ENCODE results near the gene HOTAIR. TPM values are rescaled to one million over a fixed set of nuclear protein-coding genes. Genes with fewer than 3 reads are reported as not detected.

HOTAIR gene
- polyA plus RNA-seq, 1 donor from 2014 or later, result not detected

DNA sequence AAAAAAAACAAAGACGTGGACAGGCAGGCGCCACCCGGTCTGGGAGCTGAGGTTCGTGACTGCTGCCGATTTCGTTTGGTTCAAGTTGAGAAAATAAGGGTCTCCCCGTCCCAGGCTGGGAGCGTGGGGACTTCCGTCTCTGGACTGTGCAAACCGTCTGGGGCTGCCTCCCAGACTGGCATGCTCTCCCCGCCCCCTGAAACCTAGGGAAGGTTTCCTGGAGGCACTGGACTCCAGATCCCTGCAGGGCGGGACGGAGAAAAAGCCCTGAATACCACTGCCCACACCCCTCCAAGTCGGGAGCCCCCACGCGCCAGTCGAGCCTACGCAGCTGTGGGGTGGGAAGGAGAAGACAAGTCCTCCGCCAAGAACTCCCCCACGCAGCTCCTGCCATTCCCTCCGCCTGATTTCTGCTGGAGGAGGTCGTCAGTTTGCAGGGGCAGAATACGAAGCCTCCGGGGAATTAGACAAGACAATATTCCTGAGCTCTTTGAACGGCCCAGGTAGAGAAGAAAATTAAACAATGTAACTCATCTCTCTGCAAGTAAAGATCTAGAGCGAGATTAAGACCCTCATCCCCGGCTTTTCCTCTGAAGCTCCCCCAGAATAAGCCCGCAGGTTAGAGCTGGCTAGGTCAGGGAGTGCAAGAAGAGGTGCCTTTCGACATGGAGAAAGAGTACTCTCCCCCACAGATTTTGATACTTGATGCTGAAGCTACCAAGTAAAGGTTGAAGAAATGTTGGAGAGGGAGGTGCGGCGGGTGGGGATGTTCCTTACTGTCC is 46.5 kb downstream of the HOTAIR start:
- H3K9ac ChIP-seq (ENCODE audit: low read length), result no peak overlapping the region
- H3K27me3 ChIP-seq (ENCODE audit: insufficient read depth, low read depth, low read length), result peaks cover 100% of the 10 kb centered on the region
- H4K20me1 ChIP-seq (ENCODE audit: insufficient read depth), result no peaks in the 10 kb centered on the region
- H3K4me3 ChIP-seq (ENCODE audit: low read length), result no peak overlapping the region
- no peak overlapping the region for H3K27ac ChIP-seq (ENCODE audit: low read length)
- no peaks in the 10 kb centered on the region for H3K79me2 ChIP-seq (replicated peaks; ENCODE audit: insufficient read depth, low read length)
- H3K9me2 ChIP-seq (ENCODE audit: insufficient read depth, low read length), result no peaks in the 10 kb centered on the region
- H3K36me3 ChIP-seq (ENCODE audit: insufficient read depth, low read length), result no peaks in the 10 kb centered on the region
- H3F3A ChIP-seq (ENCODE audit: insufficient read depth, low read length, poor library complexity, severe bottlenecking), result no peaks in the 10 kb centered on the region
- no peak overlapping the region for H2AFZ ChIP-seq (ENCODE audit: low read depth, low read length)
- TF ChIP-seq EZH2 (IDR thresholded peaks at IDR 0.05; ENCODE audit: borderline replicate concordance, insufficient read depth, low read length, poor library complexity, severe bottlenecking) (no peak), RAD21 (conservative IDR thresholded peaks at IDR 0.05) (no peak), SMC3 (conservative IDR thresholded peaks at IDR 0.05; ENCODE audit: poor library complexity) (no peak), MXI1 (conservative IDR thresholded peaks at IDR 0.05; ENCODE audit: poor library complexity, severe bottlenecking) (no peak)
- TF ChIP-seq, protein P1, sequence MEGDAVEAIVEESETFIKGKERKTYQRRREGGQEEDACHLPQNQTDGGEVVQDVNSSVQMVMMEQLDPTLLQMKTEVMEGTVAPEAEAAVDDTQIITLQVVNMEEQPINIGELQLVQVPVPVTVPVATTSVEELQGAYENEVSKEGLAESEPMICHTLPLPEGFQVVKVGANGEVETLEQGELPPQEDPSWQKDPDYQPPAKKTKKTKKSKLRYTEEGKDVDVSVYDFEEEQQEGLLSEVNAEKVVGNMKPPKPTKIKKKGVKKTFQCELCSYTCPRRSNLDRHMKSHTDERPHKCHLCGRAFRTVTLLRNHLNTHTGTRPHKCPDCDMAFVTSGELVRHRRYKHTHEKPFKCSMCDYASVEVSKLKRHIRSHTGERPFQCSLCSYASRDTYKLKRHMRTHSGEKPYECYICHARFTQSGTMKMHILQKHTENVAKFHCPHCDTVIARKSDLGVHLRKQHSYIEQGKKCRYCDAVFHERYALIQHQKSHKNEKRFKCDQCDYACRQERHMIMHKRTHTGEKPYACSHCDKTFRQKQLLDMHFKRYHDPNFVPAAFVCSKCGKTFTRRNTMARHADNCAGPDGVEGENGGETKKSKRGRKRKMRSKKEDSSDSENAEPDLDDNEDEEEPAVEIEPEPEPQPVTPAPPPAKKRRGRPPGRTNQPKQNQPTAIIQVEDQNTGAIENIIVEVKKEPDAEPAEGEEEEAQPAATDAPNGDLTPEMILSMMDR (IDR thresholded peaks at IDR 0.05; ENCODE audit: poor library complexity, severe bottlenecking), result no peak
- H3K9me3 ChIP-seq (ENCODE audit: low read length), result no peaks in the 10 kb centered on the region
- no peak overlapping the region for H3K4me2 ChIP-seq (ENCODE audit: low read length)

DNA sequence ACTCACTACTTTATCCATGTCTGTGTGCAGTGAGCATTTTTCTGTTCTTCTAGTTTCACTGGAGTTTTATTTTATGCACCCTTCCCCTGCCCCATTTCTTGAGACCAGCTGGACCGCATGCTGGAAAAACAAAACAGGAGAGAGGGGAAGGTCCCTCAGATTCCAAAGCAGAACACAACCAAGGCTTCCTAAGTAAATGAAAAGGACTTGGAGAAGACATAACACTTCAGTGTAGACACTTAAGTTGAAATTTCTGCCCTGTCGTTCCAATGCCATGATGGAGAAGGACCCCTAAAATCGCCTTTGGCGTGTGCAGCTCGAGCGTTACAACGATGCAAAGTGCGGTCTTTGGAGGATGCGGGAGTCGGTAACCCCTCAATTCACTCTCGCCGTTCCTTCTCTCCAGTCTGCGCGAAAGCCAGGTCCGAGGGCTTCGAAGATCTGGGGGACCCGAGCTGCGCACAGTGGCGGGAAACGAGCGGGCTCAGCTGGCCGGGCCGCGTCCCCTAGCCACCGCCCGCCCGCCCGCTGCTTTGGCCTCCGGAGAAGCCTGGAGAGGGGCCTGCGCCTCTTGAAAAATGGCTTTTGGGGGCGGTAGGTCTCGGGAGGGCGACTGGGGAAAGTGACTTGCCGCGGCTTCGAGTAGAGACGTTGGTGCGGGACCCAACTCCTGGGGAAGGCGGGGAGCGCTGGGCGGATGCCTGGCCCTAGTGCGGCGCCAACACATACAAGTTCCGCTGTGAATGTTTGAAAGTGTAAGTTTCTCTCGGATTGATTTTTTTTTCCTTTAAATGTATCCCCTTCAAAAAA is 47.3 kb downstream of the HOTAIR start:
- Histone ChIP-seq H3K36me3 (ENCODE audit: insufficient read depth, low read length) (no peaks in the 10 kb centered on the region), H3K27ac (ENCODE audit: low read length) (no peak overlapping the region), H3K9ac (ENCODE audit: low read length) (no peak overlapping the region), H3K4me3 (ENCODE audit: low read length) (no peak overlapping the region), H3K4me2 (ENCODE audit: low read length) (no peak overlapping the region), H3K27me3 (ENCODE audit: insufficient read depth, low read depth, low read length) (peaks cover 100% of the 10 kb centered on the region), H3K79me2 (replicated peaks; ENCODE audit: insufficient read depth, low read length) (no peaks in the 10 kb centered on the region), H3K9me3 (ENCODE audit: low read length) (no peaks in the 10 kb centered on the region), H3F3A (ENCODE audit: insufficient read depth, low read length, poor library complexity, severe bottlenecking) (no peaks in the 10 kb centered on the region), H4K20me1 (ENCODE audit: insufficient read depth) (no peaks in the 10 kb centered on the region), H3K9me2 (ENCODE audit: insufficient read depth, low read length) (no peaks in the 10 kb centered on the region), H2AFZ (ENCODE audit: low read depth, low read length) (no peak overlapping the region)
- TF ChIP-seq SMC3 (conservative IDR thresholded peaks at IDR 0.05; ENCODE audit: poor library complexity), result no peak
- no peak for TF ChIP-seq POLR2AphosphoS5 (IDR thresholded peaks at IDR 0.05)
- TF ChIP-seq, protein P1 (IDR thresholded peaks at IDR 0.05; ENCODE audit: poor library complexity, severe bottlenecking), result no peak
- no peak for TF ChIP-seq EZH2 (IDR thresholded peaks at IDR 0.05; ENCODE audit: borderline replicate concordance, insufficient read depth, low read length, poor library complexity, severe bottlenecking)
- TF ChIP-seq MXI1 (conservative IDR thresholded peaks at IDR 0.05; ENCODE audit: poor library complexity, severe bottlenecking), result no peak
- no peak for TF ChIP-seq TAF1 (IDR thresholded peaks at IDR 0.05; ENCODE audit: low read depth)
- no peak for TF ChIP-seq EP300 (conservative IDR thresholded peaks at IDR 0.05; ENCODE audit: poor library complexity, severe bottlenecking)
- TF ChIP-seq RAD21 (conservative IDR thresholded peaks at IDR 0.05), result no peak
- TF ChIP-seq, protein P2, sequence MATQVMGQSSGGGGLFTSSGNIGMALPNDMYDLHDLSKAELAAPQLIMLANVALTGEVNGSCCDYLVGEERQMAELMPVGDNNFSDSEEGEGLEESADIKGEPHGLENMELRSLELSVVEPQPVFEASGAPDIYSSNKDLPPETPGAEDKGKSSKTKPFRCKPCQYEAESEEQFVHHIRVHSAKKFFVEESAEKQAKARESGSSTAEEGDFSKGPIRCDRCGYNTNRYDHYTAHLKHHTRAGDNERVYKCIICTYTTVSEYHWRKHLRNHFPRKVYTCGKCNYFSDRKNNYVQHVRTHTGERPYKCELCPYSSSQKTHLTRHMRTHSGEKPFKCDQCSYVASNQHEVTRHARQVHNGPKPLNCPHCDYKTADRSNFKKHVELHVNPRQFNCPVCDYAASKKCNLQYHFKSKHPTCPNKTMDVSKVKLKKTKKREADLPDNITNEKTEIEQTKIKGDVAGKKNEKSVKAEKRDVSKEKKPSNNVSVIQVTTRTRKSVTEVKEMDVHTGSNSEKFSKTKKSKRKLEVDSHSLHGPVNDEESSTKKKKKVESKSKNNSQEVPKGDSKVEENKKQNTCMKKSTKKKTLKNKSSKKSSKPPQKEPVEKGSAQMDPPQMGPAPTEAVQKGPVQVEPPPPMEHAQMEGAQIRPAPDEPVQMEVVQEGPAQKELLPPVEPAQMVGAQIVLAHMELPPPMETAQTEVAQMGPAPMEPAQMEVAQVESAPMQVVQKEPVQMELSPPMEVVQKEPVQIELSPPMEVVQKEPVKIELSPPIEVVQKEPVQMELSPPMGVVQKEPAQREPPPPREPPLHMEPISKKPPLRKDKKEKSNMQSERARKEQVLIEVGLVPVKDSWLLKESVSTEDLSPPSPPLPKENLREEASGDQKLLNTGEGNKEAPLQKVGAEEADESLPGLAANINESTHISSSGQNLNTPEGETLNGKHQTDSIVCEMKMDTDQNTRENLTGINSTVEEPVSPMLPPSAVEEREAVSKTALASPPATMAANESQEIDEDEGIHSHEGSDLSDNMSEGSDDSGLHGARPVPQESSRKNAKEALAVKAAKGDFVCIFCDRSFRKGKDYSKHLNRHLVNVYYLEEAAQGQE (IDR thresholded peaks at IDR 0.05; ENCODE audit: borderline replicate concordance), result no peak
